IPS DF 19.7 (cell line): ENCODE results near the gene SAGE1.
A peak's percentile ranks its signal among the peaks of the same experiment; 100 is the strongest.
"Not testable (repeated sequence)": the region's sequence is repeated elsewhere in the genome, so short reads cannot be mapped to it uniquely, and the experiment has no call there.

ENCODE experiments used
- DNase-seq: peaks from one replicate; pipeline ENCODE4 v3.0.0-alpha.2; 2013; ENCODE audit warnings: low read depth, low spot score

SAGE1 gene, protein sequence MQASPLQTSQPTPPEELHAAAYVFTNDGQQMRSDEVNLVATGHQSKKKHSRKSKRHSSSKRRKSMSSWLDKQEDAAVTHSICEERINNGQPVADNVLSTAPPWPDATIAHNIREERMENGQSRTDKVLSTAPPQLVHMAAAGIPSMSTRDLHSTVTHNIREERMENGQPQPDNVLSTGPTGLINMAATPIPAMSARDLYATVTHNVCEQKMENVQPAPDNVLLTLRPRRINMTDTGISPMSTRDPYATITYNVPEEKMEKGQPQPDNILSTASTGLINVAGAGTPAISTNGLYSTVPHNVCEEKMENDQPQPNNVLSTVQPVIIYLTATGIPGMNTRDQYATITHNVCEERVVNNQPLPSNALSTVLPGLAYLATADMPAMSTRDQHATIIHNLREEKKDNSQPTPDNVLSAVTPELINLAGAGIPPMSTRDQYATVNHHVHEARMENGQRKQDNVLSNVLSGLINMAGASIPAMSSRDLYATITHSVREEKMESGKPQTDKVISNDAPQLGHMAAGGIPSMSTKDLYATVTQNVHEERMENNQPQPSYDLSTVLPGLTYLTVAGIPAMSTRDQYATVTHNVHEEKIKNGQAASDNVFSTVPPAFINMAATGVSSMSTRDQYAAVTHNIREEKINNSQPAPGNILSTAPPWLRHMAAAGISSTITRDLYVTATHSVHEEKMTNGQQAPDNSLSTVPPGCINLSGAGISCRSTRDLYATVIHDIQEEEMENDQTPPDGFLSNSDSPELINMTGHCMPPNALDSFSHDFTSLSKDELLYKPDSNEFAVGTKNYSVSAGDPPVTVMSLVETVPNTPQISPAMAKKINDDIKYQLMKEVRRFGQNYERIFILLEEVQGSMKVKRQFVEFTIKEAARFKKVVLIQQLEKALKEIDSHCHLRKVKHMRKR

DNA sequence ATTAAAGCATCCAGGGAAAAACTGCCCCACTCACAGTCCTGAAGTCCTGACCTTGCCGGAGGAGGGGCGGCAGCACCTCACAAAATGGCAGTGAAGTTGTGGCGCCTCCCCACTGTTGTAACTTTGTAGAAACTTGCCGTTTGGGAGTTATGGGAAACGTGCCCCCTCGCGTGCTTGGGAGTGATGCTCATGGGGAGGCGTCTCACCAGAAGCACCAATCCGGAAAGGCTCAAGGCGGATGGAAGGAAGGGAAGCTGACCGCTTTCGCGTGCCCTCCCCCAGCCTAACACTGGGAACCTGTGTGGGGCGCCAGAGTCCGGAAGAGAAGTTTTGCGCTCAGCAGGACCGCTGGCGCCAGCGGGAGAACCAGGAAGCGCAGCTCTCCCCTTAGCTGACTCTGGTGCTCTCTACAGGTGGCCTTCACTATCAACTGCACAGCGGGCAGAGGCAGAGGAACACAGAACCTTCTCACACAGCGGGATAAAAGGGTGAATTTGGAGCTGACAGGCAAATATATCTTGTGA is at the start of gene SAGE1, which contains the start of gene CT45A10:
SAGE1 (plus strand) TSS at position 423 of the 524 bp plus-strand sequence. CDS start 2,527 bp downstream, outside the sequence.
CT45A10 (minus strand) TSS at position 151 of the 524 bp plus-strand sequence. CDS start 8,100 bp downstream, outside the sequence.
- DNase-seq = no peak

DNA sequence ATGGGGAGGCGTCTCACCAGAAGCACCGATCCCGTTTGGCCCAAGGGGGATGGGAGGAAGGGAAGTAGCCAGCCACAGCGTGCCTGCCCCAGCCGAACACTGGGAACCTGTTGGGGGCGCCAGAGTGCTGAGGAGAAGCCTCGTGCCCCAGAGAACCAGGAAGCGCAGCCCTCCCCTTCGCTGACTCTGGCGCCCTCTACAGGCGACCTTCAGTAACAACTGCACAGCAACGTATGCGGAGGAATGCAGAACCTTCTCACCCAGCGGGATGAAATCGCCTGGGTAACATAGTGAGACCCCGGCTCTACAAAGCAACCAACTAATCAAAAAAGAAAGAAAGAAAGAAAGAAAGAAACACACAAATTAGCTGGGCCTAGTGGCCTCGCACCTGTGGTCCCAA is 39.1 kb upstream of the SAGE1 start, which contains the start of gene CT45A8:
CT45A8 (minus strand) TSS at position 101 of the 400 bp plus-strand sequence. CDS start 3,755 bp downstream, outside the sequence.
- DNase-seq = not testable (repeated sequence)

- DNase-seq = not testable (repeated sequence)
Measured at GRCh38 chrX:135871712-135872111, 21.8 kb upstream of the SAGE1 start, which contains the start of gene CT45A9. Gene CT45A9, minus strand, starts transcription at chrX:135871812. Its CDS starts 3,751 bp downstream, at chrX:135868061.

DNA sequence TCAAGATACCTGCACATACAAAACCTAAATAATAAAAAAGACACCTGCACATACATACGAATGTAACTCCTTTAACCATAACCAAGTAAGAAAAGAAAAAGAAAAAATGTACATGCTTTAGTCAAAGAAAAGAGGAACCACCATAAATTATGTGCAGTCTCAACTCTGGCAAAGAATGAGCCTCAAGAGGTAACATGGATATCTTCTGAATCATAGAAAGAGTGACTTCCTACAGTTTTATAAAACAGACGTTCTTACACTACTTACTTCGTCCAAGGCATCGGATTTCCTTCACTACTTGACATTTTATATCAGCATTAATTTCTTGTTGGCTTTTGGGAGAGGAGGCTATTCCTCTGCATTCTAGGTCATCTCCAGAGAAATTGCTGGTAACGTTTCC is 10.8 kb upstream of the SAGE1 start:
- not testable (repeated sequence) for DNase-seq

DNA sequence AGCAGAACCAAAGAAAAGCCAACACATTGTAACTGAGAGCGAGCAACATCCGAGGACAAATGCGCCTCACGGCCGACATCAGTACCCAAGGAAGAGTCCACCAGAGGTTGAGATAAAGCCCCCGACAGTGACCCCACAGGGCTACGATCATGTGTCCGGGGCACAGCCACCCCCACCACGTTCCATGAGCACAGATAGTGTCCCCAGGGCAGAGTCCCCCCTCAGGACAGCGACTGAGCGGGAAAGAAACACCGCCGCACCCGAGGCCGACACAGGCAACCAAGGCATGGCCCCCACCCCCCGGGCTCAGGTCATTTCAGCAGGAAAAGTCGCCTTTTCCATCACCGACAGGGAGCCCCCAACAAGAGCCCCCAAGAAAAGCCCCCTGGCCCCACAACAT is 5.3 kb upstream of the SAGE1 start:
- not testable (repeated sequence) for DNase-seq

GRCh38 chrX:135888976-135889375 is 4.5 kb upstream of the SAGE1 start:
- DNase-seq = not testable (repeated sequence)

- DNase-seq = no peak
Measured at GRCh38 chrX:135890087-135890585, 3.4 kb upstream of the SAGE1 start.

GRCh38 chrX:135892781-135893180 is 735 bp upstream of the SAGE1 start:
- no peak for DNase-seq

DNA sequence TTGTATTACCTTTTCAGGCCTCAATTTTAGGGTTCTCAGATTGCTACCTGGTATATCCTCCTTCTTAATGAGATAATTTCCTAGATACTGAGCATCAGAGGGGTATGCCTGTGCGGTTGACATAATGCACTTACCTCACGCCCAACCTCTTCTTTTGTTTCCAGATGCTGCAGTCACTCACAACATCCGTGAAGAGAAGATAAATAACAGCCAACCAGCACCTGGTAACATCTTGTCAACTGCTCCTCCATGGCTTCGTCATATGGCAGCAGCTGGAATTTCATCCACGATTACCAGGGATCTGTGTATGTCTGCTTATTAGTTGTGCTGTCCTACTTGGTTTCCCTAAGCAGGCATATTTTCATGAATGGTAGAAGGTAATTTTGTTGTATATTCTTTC is 16.7 kb downstream of the SAGE1 start:
- no peak for DNase-seq

DNA sequence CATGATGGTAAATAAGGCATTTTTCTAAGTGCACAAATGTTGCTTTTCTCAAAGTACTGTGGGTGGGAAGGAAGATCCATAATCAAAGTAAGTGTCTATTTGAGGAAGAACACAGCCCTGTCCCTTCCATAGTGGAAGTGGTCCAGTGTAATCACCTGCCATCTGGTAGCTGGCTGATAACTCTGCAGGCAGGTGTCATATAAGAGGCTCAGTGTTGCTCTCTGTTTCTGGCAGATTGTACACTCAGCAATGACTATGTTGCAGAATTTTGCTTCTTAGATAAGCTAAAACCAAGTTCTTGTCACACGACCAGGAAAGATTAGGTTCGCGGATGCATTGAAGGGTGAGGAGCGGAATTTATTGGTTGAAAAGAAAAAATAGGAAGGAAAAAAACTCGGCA is 20.9 kb downstream of the SAGE1 start:
- no peak for DNase-seq

DNA sequence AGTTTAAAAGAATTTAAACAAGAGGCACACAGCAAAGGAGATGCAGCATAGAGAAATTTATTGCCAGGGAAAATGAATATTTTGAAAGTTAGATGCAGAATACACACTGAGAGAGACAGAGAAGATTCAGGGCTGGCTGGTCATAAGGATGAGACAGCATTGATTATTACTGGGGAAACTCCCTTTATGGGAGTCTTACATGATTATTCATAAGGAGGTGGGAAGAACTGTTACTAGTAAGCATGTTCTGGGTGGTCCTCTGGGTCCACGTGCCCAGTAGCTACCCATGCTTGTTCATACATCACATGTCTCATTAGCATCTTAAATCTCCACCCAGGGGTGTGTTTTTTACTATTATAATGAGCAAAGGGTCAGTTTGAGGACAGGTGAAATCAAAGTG is 27.0 kb downstream of the SAGE1 start:
- not testable (repeated sequence) for DNase-seq

GRCh38 chrX:135923353-135923752 is 29.8 kb downstream of the SAGE1 start:
- DNase-seq = no peak

DNA sequence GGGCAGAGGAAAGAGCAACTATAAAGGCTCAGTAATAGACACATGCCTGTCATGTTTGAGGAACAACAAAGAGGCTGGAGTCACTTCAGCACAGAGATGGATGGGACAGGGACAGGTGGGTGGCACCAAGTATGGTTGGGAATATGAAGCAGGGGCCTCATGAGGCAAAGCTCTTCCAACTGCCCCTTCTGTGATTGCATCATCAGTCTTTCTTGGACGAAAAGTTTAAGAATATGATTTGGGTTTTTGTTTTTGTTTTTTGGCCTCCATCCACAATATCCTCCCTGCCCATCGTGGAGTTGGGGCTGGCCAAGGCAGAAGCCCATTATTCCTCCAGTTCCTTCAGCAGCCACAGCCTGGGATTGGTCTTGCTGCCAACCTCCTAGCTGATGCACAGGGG is 34.4 kb downstream of the SAGE1 start:
- no peak for DNase-seq

- DNase-seq = peak; percentile 2
Measured at GRCh38 chrX:135931644-135932487, 38.4 kb downstream of the SAGE1 start.

DNA sequence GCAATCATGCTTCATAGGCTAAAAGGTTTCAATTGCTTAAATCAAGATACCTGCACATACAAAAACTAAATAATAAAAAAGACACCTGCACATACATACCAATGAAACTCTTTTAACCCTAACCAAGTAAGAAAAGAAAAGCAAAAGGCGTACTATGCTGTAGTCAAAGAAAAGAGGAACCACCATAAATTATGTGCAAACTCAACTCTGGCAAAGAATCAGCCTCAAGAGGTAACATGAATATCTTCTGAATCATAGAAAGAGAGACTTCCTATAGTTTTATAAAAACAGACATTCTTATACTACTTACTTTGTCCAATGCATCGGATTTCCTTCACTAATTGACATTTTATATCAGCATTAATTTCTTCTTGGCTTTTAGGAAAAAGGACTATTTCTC is 51.0 kb downstream of the SAGE1 start:
- DNase-seq = no peak

- no peak for DNase-seq
Measured at GRCh38 chrX:135951291-135951690, 57.8 kb downstream of the SAGE1 start.
